Measurements from ENCODE around the gene TRAPPC4.

DNA sequence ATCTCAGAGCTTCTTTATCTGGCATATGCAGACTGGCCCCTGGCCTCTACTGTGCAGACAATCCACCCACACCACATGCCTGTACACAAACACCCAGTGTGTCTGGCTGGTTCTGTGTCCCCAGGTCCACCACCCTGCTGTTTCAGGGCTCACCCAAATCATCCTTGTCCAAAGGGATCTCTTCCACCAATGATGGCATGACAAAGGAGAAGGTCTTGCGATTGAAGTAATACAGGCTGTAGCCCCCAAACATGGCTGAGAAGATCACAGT is 10.4 kb downstream of the TRAPPC4 start:
- TF ChIP-seq EZH2 (IDR thresholded peaks at IDR 0.05; ENCODE audit: low read length): no peak
- TF ChIP-seq, protein P1, sequence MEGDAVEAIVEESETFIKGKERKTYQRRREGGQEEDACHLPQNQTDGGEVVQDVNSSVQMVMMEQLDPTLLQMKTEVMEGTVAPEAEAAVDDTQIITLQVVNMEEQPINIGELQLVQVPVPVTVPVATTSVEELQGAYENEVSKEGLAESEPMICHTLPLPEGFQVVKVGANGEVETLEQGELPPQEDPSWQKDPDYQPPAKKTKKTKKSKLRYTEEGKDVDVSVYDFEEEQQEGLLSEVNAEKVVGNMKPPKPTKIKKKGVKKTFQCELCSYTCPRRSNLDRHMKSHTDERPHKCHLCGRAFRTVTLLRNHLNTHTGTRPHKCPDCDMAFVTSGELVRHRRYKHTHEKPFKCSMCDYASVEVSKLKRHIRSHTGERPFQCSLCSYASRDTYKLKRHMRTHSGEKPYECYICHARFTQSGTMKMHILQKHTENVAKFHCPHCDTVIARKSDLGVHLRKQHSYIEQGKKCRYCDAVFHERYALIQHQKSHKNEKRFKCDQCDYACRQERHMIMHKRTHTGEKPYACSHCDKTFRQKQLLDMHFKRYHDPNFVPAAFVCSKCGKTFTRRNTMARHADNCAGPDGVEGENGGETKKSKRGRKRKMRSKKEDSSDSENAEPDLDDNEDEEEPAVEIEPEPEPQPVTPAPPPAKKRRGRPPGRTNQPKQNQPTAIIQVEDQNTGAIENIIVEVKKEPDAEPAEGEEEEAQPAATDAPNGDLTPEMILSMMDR (optimal IDR thresholded peaks at IDR 0.05 in 1 of 3, IDR thresholded peaks at IDR 0.05 in 1 of 3, conservative IDR thresholded peaks at IDR 0.05 in 1 of 3; ENCODE audit: extremely low read depth in 1 of 3, insufficient read depth in 2 of 3, low read length in 3 of 3): no peak
